HAP-1 (cell line): ENCODE results near the gene LAMC2.

Experiments
- DNase-seq, 2 experiments: peaks; one replicate each; pipeline ENCODE4 v3.0.0-alpha.2; 2016 to 2020; ENCODE audit warnings: low spot score in 2 of 2
- H3K27me3 ChIP-seq: fragments of 250-450 bp; sonication (Bioruptor Pico); 2 replicates; pipeline ENCODE4 v1.5.1; 2020; ENCODE audit warnings: low read depth, mild to moderate bottlenecking, moderate library complexity
- H3K36me3 ChIP-seq: fragments of 250-450 bp; sonication (Bioruptor Pico); replicated peaks from 2 replicates; pipeline ENCODE4 v1.5.1; 2020; ENCODE audit warnings: mild to moderate bottlenecking
- H3K4me1 ChIP-seq: fragments of 250-450 bp; sonication (Bioruptor Pico); 2 replicates; pipeline ENCODE4 v1.5.1; 2020; ENCODE audit warnings: mild to moderate bottlenecking
- H3K4me3 ChIP-seq: fragments of 250-450 bp; sonication (Bioruptor Pico); 2 replicates; pipeline ENCODE4 v1.5.1; 2020; ENCODE audit warnings: mild to moderate bottlenecking, moderate library complexity
- H3K9me3 ChIP-seq: fragments of 250-450 bp; sonication (Bioruptor Pico); 2 replicates; pipeline ENCODE4 v1.5.1; 2020; ENCODE audit warnings: mild to moderate bottlenecking, moderate library complexity
- in situ Hi-C: fragments of 300-500 bp; cut with MboI; formaldehyde crosslinking; loops from 3 replicates; pipeline ENCODE4 v1.14.3; 2020; ENCODE audit warnings: low sequenced_read_pairs, inconsistent platforms, mixed read lengths

Gene LAMC2

DNA sequence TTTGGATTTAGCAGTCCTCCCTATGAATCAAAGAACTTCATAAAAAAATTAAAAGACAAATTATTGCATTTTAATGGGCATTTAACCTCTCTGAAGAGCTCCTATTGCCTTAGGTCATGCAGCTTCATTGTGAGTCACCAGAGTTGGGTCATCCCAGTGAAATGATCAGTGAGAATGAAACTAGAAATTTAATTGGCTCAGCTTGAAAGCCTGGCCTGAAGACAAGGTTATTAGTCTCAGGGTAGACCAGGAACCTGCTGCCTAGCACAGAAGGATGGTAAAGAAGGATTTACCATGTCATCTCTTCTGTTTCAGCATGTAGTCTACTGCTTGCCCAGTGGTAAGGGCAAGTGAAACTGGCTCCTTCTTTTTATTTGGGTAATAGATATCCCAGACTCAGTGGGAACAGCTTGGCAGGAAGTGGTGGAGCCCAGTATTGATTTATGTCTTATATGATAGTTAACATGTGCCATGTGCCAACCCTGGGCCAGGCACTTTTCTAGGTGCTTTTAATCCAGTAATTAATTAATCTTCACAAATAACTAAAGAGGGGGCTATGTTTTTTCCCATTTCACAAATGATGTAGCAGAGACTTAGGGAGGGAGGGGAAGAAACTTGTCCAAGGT is 23.6 kb downstream of the LAMC2 start:
- in situ Hi-C loops: no loop called here
- no peaks in the 10 kb centered on the region for H3K36me3 ChIP-seq
- DNase-seq: peak in 1 of 2 experiments; percentile 16
- H3K9me3 ChIP-seq: no peaks in the 10 kb centered on the region
- no peak overlapping the region for H3K4me3 ChIP-seq
- H3K27me3 ChIP-seq: peaks cover 5% of the 10 kb centered on the region
- H3K4me1 ChIP-seq: no peaks in the 10 kb centered on the region

DNA sequence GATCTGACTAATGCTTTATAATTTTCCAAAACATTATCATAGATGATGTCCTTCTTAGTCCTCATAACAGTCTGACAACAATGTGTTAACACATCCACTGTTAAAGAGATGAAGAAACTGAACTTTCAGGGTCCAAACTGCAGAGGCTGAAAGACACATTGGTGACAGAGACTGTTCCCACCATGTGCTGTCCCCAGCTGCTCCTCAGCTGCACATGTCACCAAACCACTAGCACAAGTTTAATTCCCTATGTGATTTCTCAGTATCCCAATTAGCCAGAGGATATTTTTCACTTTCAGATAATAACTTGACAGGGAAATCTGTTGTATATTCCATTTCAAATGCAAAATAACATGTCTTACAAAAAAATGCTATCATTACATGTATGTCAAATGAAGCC is 24.6 kb downstream of the LAMC2 start:
- no peak for DNase-seq
- in situ Hi-C loops: no loop called here
- peaks cover 10% of the 10 kb centered on the region for H3K27me3 ChIP-seq
- H3K4me1 ChIP-seq: no peaks in the 10 kb centered on the region
- no peaks in the 10 kb centered on the region for H3K9me3 ChIP-seq
- no peak overlapping the region for H3K4me3 ChIP-seq
- H3K36me3 ChIP-seq: no peaks in the 10 kb centered on the region

DNA sequence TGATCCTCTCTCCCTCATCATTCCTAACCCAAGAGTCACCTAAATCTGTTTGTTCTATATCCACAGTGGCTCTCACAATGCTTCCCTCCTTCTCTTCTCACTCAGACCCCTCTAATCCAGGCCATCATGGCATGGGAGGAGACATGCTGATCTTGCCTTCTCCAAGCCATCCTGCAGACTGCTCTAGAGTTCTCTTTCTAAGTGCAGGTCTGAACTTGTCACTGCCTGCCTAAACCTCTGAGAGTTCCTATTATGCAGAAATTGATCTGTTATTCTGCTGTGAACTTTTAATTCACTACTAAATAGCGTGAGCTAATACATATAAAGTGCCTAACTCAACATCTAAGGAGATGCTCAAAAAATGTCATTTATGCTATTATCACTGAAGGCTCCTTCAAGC is 26.8 kb downstream of the LAMC2 start:
- DNase-seq: no peak
- Histone ChIP-seq H3K36me3 (no peaks in the 10 kb centered on the region), H3K9me3 (no peaks in the 10 kb centered on the region), H3K27me3 (peaks cover 10% of the 10 kb centered on the region), H3K4me3 (no peak overlapping the region), H3K4me1 (no peaks in the 10 kb centered on the region)
- in situ Hi-C loops: no loop called here

DNA sequence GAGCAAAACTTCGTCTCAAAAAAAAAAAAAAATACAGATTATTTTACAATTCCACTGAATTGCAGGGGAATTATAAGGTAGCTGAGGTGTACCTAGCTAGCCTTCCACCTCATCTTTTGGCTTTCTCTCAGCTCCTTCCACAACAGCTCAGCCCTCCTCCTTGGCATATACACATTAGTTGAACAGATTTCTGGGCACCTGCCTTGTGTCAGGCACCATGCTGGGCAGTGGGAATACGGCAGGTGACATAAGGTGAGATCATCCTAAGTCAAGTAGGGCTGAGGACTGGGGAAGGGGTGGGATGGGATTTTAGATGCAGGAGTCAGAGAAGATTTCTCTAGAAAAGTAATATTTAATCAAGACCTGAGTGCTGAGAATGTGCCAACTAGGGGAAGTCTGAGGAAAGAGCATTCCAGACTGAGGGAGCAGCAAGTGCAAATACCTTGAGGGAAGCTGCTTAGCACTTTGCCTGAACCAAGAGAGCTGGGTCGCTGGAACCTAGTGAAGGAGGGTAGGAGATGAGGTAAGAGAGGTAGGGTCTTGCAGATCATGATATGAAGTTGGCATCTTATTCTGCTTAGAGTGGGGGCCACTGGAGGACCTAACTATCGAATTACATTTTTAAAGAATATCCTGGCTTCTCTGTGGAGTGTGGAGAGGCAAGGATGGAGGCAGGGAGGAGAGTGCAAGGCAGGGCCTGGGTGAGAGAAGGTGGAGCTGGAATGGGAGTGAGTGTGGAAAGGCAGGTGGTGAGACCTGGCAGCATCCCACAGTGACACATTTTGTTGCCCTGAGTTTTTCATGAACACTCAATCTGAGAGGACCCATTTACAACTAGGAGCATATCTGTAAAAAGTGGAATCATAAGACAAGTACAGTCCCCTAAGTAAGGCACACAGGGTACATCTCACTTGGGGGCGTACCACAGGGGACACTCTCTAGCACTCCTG is 28.2 kb downstream of the LAMC2 start:
- no peak for DNase-seq
- H3K4me1 ChIP-seq: peaks cover 12% of the 10 kb centered on the region
- H3K4me3 ChIP-seq: no peak overlapping the region
- peaks cover 10% of the 10 kb centered on the region for H3K27me3 ChIP-seq
- H3K36me3 ChIP-seq: no peaks in the 10 kb centered on the region
- in situ Hi-C loops: no loop called here
- H3K9me3 ChIP-seq: no peaks in the 10 kb centered on the region

DNA sequence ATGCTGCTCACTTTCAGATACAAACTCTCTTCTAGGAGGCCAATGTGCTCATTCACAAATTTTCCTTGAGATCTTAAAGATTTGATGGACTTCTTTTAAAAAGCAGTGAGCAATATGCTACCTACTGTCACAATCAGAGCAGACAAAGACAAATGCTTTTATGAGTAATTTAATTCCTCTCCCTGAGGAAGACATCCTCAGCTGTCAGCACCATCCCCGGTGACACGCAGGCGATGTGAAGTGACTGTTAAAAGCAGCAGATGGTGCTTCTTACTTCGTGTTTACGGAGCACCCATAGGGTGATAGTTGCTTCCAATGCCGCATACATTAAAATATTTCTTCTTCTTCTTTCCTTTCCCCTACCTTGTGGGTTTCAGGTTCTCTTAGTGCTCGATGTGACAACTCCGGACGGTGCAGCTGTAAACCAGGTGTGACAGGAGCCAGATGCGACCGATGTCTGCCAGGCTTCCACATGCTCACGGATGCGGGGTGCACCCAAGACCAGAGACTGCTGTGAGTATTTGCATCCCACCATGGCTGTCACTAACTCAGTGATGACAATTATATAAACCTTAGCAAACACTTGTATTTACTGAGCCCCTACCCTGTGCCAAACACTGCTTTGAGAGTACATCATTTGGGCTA is 29.1 kb downstream of the LAMC2 start:
- Histone ChIP-seq H3K27me3 (peaks cover 10% of the 10 kb centered on the region), H3K4me3 (no peak overlapping the region), H3K4me1 (peaks cover 19% of the 10 kb centered on the region), H3K9me3 (no peaks in the 10 kb centered on the region), H3K36me3 (no peaks in the 10 kb centered on the region)
- in situ Hi-C loops: no loop called here
- no peak for DNase-seq

DNA sequence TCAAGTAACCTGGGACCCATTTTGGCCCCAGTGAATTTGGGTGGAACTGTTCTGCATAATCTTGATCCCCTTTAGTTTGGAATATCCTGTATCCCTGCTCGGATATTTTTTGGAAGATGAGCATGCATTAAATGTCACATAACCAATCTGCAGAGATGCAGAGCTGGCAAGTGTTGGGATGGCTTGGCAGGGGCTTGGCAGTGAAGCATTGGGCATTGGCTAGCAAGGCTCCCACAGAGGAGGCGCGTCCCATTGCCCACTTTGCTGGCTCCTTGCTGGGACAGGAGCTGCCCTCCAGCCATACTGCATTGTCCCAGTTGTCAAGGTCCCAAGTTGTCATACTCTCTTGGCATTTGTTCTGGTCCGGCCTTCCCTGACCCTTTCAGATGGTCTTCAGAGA is 29.9 kb downstream of the LAMC2 start:
- Histone ChIP-seq H3K27me3 (peaks cover 12% of the 10 kb centered on the region), H3K9me3 (no peaks in the 10 kb centered on the region), H3K4me1 (peaks cover 19% of the 10 kb centered on the region), H3K4me3 (no peak overlapping the region), H3K36me3 (no peaks in the 10 kb centered on the region)
- DNase-seq: no peak
- in situ Hi-C loops: no loop called here

DNA sequence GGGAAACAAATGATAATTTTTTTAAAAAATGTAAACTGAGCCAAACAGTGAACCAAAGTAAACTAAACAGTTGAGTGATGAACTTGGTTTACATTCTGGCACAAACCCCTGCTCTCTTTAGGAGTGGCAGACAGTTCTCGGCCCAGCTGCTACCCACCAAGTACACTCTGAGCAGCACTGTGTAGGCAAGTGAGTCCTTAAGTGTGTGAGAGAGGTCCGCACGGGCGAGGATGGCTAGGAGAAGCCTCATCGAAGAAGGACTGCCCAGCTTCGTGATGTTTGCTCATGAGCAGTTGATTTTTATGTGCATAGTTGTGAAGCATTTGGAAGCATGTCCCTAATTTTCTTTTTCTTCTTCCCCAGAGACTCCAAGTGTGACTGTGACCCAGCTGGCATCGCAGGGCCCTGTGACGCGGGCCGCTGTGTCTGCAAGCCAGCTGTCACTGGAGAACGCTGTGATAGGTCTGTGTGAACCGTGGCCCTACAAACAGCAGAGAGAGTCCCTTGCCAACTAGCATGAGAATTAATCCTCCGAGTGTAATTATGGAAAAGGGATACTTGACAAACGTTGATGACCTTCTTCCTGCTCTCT is 32.1 kb downstream of the LAMC2 start:
- in situ Hi-C loops: no loop called here
- no peaks in the 10 kb centered on the region; the same call in 1 of the 2 replicates for H3K9me3 ChIP-seq
- DNase-seq: no peak
- no peaks in the 10 kb centered on the region for H3K36me3 ChIP-seq
- H3K4me1 ChIP-seq: peaks cover 19% of the 10 kb centered on the region
- peaks cover 16% of the 10 kb centered on the region; the same call in 1 of the 2 replicates for H3K27me3 ChIP-seq
- H3K4me3 ChIP-seq: no peak overlapping the region

DNA sequence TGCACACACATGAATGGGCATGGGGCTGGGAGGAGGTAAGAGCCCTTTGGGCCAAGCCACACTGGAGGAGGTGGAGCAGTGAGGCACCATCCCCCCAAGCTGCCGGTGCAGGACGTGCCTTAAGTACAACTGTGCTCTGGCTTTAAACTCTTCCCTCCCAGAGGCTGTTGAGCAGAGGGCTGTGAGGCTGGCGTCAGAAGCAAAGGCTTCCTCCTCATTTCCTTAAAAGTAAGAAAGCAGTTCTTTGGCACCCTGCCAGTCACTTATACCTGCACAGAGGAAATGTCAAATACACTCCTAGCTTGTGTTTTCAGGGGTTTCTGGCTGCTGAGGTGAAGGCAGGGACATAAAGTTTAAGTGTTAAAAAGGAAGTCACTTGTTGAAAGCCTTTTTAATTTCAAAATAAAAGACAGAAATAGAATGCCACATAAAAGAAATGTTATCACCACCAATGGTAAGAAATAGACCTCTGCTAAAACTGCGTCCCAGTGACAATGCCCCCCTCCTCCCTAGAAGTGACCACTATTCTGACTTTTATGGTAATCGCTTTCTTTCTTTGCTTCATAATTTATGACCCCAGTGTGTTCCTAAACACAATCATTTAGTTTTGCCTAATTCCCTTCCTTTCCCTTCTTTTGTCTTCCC is 33.0 kb downstream of the LAMC2 start:
- H3K4me3 ChIP-seq: no peak overlapping the region
- no peaks in the 10 kb centered on the region for H3K36me3 ChIP-seq
- H3K27me3 ChIP-seq: peaks cover 16% of the 10 kb centered on the region; the same call in 1 of the 2 replicates
- in situ Hi-C loops: no loop called here
- peaks cover 19% of the 10 kb centered on the region for H3K4me1 ChIP-seq
- H3K9me3 ChIP-seq: no peaks in the 10 kb centered on the region; the same call in 1 of the 2 replicates
- peak; percentile 73 to 89 for DNase-seq

DNA sequence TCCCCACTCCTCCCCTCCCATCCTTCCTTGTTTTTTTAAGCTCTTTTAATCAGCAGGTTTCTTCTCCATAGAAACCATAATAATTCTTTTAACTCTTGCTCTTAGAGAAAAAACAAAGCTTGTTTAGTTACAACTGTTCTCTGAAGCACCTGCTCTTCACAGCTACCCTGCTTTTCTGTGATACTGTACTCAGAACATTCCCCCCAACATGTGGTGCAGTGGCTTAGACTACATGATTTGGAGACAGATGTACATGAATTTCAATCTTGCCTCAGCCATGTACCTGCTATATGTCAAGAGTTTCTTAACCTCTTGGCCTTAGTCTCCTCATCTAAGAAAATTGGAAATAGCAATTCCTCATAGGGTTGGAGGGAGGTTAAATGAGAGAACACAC is 33.5 kb downstream of the LAMC2 start:
- in situ Hi-C loops: no loop called here
- no peaks in the 10 kb centered on the region for H3K36me3 ChIP-seq

DNA sequence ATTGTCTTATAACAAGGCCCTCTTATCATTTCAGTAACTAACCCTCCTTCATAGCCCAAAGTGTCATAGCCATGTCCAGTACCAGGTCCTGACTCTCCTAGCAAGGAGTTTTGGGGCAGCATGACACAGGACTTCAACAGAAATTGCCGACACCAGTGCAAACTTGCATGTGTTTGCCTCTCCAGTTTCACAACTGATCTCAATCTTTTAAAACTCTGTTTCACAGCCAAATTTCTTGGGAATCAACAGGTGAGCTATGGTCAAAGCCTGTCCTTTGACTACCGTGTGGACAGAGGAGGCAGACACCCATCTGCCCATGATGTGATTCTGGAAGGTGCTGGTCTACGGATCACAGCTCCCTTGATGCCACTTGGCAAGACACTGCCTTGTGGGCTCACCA is 36.8 kb downstream of the LAMC2 start:
- no peak overlapping the region for H3K4me3 ChIP-seq
- H3K36me3 ChIP-seq: no peaks in the 10 kb centered on the region
- H3K27me3 ChIP-seq: peaks cover 6% of the 10 kb centered on the region; the same call in 1 of the 2 replicates
- in situ Hi-C loops: no loop called here
- no peaks in the 10 kb centered on the region; the same call in 1 of the 2 replicates for H3K9me3 ChIP-seq
- DNase-seq: no peak
- H3K4me1 ChIP-seq: peaks cover 19% of the 10 kb centered on the region

More for the DNA sequence above, 33.5 kb downstream of the LAMC2 start:
- H3K27me3 ChIP-seq: peaks cover 11% of the 10 kb centered on the region; the same call in 1 of the 2 replicates
- no peak overlapping the region for H3K4me3 ChIP-seq
- H3K4me1 ChIP-seq: peaks cover 19% of the 10 kb centered on the region
- no peaks in the 10 kb centered on the region; the same call in 1 of the 2 replicates for H3K9me3 ChIP-seq
- DNase-seq: no peak

DNA sequence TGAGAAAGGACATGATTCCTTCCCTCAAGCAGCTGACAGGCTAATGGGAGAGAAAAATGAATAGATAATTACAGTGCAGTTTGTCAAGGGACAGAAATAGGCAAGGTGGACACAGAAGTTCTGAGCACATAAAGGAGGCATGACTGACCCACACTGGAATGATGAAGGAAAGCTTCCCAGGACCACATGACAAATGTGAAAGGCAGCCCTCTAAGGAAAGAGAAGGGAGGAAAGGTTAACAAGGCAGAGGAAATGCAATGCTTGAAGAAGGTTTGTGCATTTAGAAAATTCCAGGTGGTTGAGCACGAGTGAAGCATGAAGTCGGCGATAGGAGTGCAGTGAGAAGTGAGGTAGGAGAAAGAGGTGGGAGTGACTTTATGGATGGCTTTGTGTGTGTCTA is 37.4 kb downstream of the LAMC2 start:
- Histone ChIP-seq H3K9me3 (no peaks in the 10 kb centered on the region; the same call in 1 of the 2 replicates), H3K27me3 (peaks cover 6% of the 10 kb centered on the region; the same call in 1 of the 2 replicates), H3K4me3 (no peak overlapping the region), H3K4me1 (peaks cover 15% of the 10 kb centered on the region), H3K36me3 (no peaks in the 10 kb centered on the region)
- no peak for DNase-seq
- in situ Hi-C loops: no loop called here

DNA sequence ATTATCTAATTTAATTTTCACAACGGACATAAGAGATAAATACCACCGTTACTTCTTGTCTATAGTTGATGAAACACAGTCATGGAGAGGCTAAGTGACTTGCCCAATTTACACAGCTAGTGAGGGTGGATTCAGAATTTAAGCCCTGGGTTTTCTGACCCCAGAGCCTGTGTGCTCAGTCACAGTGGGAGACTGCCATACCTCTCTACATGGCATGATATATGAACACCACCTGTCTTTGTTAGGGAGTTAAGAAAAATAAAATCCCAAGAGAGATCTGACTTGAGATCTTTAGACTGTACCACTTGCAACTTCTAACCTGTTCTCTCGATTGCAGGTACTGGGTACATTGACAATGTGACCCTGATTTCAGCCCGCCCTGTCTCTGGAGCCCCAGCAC is 40.3 kb downstream of the LAMC2 start:
- no peak for DNase-seq
- in situ Hi-C loops: loop anchor here (25.0 kb wide), 1 partner anchor 264 kb away; the partner anchor contains the start of gene SHCBP1L
- Histone ChIP-seq H3K4me3 (no peak overlapping the region), H3K9me3 (no peaks in the 10 kb centered on the region; the same call in 1 of the 2 replicates), H3K27me3 (peaks cover 3% of the 10 kb centered on the region; the same call in 1 of the 2 replicates), H3K4me1 (no peaks in the 10 kb centered on the region), H3K36me3 (no peaks in the 10 kb centered on the region)

DNA sequence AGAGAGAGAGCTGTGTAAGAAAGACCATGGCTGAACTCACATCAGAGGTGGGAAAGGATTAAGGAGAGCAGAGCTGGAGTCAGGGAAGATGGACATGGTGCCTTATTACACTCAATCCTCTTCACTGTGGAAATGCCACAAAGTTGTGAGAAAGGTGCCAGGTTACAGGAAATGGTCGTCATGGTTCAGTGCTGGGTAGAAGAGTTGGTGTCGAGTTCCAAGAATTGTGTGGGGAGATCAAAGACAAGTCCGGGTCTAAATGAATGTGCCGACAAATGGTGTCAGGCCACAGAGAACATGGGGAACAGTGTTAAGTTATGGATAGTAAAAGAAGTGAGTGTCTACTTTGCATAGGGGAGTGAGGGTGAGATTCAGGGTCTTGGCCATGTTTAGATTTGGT is 40.9 kb downstream of the LAMC2 start:
- H3K4me1 ChIP-seq: peaks cover 2% of the 10 kb centered on the region; the same call in 1 of the 2 replicates
- H3K4me3 ChIP-seq: no peak overlapping the region
- no peaks in the 10 kb centered on the region; the same call in 1 of the 2 replicates for H3K9me3 ChIP-seq
- no peaks in the 10 kb centered on the region for H3K36me3 ChIP-seq
- H3K27me3 ChIP-seq: peaks cover 3% of the 10 kb centered on the region; the same call in 1 of the 2 replicates
- in situ Hi-C loops: loop anchor here (25.0 kb wide), 1 partner anchor 265 kb away; the partner anchor contains the start of gene SHCBP1L
- no peak for DNase-seq
